Skeletal muscle satellite cell (primary cell): ENCODE measurements around the gene TCOF1.

Experiments
- H3K27me3 ChIP-seq: 2 replicates; pipeline ENCODE4 v1.7.0; 2013; ENCODE audit warnings: low read length; ENCODE audit not compliant: control insufficient read depth, insufficient read depth
- H3K36me3 ChIP-seq: 2 replicates; pipeline ENCODE4 v1.7.0; 2013; ENCODE audit warnings: mild to moderate bottlenecking, control low read depth, low read length; ENCODE audit not compliant: insufficient read depth
- H3K4me1 ChIP-seq: 2 replicates; pipeline ENCODE4 v1.7.0; 2013; ENCODE audit warnings: low read length; ENCODE audit not compliant: control insufficient read depth, insufficient read depth
- H3K4me2 ChIP-seq: 2 replicates; pipeline ENCODE4 v1.7.0; 2013; ENCODE audit warnings: mild to moderate bottlenecking, low read length
- H3K4me3 ChIP-seq: 2 replicates; pipeline ENCODE4 v1.7.0; 2013; ENCODE audit warnings: low read length
- H3K9ac ChIP-seq: 2 replicates; pipeline ENCODE4 v1.7.0; 2013; ENCODE audit warnings: mild to moderate bottlenecking, low read depth, low read length, moderate library complexity
- H3K9me3 ChIP-seq: replicated peaks from 2 replicates; pipeline ENCODE4 v1.7.0; 2013; ENCODE audit warnings: mild to moderate bottlenecking, control low read depth, low read length

TCOF1 gene

DNA sequence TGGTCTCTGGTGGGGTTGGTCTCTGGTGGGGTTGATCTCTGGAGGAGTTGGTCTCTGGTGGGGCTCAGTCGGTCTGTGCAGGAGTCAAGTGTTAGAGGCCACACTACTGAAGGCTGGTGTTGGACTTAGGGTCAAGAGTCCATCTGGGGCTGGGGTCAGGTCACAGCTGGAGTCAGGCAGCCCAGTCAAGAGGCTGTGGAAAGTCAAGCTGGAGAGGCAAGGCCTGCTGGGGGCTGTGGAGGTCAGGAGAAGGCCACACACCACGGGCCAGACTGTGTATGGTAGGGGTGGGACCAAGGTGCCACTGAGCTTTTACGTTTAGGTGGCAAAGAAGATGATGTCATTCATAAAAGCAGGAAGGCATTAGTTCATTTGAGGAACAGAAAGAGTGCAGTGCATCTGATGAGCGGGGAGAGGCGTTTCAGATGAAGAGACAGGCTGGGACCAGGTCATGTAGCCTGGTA is 71.9 kb downstream of the TCOF1 start:
- H3K36me3 ChIP-seq = no peaks in the 10 kb centered on the region
- no peak overlapping the region for H3K4me2 ChIP-seq
- no peaks in the 10 kb centered on the region for H3K9me3 ChIP-seq
- H3K9ac ChIP-seq = no peak overlapping the region
- peaks cover 9% of the 10 kb centered on the region for H3K4me1 ChIP-seq
- no peak overlapping the region for H3K4me3 ChIP-seq
- H3K27me3 ChIP-seq = no peaks in the 10 kb centered on the region

DNA sequence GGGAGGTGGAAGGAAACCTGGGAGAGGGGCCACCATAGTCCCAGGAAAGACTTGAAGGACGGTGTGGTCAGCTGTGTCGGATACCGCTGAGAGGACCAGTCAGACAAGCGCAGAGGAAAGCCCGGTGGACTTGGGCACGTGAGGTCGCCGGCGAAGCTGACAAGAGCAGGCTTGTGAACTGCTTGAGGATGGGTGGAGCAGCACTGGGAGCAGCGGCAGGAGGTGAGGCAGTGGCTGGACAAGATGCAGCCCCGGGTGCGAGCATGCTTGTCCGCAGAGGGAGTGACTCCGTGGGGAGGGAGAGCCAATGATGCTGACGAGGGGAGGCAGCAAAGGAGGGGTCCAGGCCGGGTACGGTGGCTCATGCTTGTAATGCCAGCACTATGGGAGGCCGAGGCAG is 73.6 kb downstream of the TCOF1 start:
- no peaks in the 10 kb centered on the region for H3K36me3 ChIP-seq
- H3K27me3 ChIP-seq = no peaks in the 10 kb centered on the region
- H3K4me3 ChIP-seq = no peak overlapping the region
- peaks cover 9% of the 10 kb centered on the region for H3K4me1 ChIP-seq
- H3K4me2 ChIP-seq = no peak overlapping the region
- H3K9me3 ChIP-seq = no peaks in the 10 kb centered on the region
- H3K9ac ChIP-seq = no peak overlapping the region

DNA sequence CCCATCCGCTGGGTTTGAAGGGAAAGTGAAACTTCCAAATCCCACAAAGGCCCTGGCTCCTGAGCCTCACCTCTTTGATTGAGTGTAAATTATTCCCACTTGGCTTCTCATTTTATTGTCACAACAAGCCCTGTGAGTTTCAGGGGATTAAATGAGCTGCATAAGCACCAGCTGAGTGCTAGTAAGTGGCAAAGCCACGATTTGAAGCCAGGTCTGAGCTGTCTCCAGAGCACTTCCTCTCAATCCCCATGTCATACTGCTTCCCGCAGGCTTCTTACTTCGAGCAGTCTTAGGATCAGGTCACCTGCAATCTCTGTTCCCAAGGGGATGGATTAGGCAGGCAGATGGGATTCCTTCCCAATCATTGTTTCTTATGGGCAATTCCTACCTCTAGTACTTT is 74.1 kb downstream of the TCOF1 start:
- H3K9ac ChIP-seq = no peak overlapping the region
- H3K4me3 ChIP-seq = no peak overlapping the region
- no peaks in the 10 kb centered on the region for H3K27me3 ChIP-seq
- no peaks in the 10 kb centered on the region for H3K36me3 ChIP-seq
- no peak overlapping the region for H3K4me2 ChIP-seq
- no peaks in the 10 kb centered on the region for H3K9me3 ChIP-seq
- H3K4me1 ChIP-seq = peaks cover 12% of the 10 kb centered on the region

DNA sequence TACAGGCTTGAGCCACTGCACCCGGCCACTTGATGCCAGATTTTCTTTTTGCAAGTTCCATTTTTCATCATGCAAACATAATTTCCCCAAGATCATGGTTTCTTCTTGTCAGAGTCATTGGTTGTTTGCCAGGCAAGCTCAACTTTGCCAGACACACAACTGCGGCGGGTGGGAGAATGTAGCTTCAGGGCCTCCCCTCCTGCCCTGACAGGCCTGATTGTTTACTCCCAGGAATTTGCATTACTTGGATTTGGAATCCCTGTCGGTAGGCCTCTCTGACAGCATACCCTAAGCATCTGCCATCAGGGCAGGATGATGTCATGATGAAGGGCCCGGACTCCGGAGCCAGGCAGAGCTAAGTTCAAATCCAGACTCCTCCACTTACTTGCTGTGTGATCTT is 77.0 kb downstream of the TCOF1 start:
- H3K4me3 ChIP-seq = no peak overlapping the region
- H3K27me3 ChIP-seq = no peaks in the 10 kb centered on the region
- no peak overlapping the region for H3K4me2 ChIP-seq
- H3K9me3 ChIP-seq = no peaks in the 10 kb centered on the region
- H3K36me3 ChIP-seq = no peaks in the 10 kb centered on the region
- H3K4me1 ChIP-seq = peaks cover 3% of the 10 kb centered on the region
- no peak overlapping the region for H3K9ac ChIP-seq

DNA sequence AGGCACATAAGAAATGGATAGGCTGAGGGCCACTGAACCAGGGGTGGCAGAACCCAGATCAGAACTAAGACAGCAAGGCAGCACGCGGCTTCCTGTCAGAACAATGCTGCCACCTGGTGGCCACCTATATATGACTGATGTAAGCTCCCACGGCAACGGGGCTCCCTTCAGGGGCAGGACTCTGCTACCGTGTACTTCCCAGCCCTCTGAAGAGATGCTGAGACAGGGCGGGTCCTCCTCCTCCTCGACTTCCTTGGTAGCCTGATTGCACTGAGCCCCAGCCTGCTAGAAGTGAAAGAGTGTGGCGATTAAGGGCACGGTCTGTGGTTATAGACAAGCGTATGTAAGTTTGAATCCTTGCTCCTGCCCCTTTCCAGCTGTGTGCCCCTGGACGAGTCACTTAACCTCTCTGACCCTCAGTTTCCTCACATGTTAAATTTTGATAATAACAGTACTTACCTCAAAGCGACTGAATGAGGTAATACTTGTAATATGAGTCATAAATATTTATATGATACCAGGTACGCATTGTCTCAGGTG is 78.7 kb downstream of the TCOF1 start:
- Histone ChIP-seq H3K36me3 (no peaks in the 10 kb centered on the region), H3K4me3 (no peak overlapping the region), H3K4me1 (peaks cover 3% of the 10 kb centered on the region), H3K4me2 (peak overlapping the region; percentile 43), H3K9ac (no peak overlapping the region), H3K9me3 (no peaks in the 10 kb centered on the region), H3K27me3 (no peaks in the 10 kb centered on the region)

DNA sequence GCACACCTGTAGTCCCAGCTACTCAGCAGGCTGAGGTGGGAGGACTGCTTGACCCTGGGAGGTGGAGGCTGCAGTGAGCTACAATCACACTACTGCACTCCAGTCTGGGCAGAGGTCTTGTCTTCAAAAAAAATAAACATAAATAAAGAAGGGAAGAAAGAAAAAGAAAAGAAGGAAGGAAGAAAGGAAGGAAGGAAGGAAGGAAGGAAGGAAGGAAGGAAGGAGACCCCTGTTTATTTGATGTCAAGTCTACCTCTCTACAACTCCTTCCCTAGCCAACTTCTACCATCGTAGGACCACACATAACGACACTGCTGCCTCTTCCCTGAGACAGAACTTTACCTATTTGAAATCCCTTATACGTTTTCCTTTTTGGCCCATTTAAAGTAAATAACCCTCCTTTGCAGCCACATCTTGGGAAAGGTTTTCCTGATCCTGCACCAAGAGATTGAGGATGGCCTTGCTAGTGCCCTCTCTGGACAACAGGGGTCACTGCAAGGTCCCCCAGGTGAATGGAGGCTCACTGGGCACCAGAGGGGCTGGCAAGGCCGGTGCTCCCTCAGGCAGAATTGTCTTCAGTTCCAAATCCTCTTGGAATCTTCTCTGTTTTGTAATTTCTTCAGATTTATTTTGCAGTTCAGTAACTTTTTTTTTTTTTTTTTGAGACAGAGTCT is 81.5 kb downstream of the TCOF1 start:
- no peak overlapping the region for H3K4me3 ChIP-seq
- no peaks in the 10 kb centered on the region for H3K27me3 ChIP-seq
- H3K4me2 ChIP-seq = no peak overlapping the region
- H3K9ac ChIP-seq = no peak overlapping the region
- peaks cover 9% of the 10 kb centered on the region for H3K36me3 ChIP-seq
- peaks cover 3% of the 10 kb centered on the region for H3K4me1 ChIP-seq
- no peaks in the 10 kb centered on the region for H3K9me3 ChIP-seq

DNA sequence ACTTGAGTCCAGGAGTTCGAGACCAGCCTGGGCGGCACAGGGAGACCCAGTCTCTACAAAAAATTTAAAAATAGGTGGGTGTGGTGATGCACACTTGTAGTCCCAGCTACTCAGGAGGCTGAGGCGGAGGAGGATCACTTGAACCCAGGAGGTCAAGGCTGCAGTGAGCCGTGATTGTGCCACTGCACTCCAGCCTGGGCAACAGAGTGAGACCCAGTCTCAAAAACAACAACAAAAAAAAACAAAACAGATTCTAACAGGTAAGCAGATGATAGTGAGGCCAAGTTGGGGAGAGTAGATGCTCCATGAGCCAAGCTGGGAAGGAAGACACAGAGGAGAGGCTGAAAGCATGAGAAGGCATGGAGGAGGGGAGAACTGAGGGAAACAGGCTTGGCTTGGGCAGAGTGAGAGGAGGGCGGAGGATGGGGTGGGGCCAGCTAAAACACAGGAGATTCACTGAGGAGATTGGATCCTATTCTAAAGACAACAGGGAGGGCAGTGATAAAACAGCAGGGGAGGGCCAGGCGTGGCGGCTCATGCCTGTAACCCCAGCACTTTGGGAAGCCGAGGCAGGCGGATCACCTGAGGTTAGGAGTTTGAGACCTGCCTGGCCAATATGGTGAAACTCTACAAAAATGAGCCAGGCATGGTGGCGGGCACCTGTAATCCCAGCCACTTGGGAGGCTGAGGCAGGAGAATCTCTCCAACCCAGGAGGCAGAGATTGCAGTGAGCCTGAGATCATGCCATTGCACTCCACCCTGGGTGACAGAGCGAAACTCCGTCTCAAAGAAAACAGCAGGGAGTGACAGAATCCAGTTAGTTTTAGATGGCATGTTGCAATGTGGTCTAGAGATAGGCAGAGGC is 83.7 kb downstream of the TCOF1 start:
- Histone ChIP-seq H3K4me1 (peaks cover 6% of the 10 kb centered on the region), H3K9ac (no peak overlapping the region), H3K36me3 (peaks cover 31% of the 10 kb centered on the region), H3K4me2 (no peak overlapping the region), H3K4me3 (no peak overlapping the region), H3K9me3 (no peaks in the 10 kb centered on the region), H3K27me3 (no peaks in the 10 kb centered on the region)

DNA sequence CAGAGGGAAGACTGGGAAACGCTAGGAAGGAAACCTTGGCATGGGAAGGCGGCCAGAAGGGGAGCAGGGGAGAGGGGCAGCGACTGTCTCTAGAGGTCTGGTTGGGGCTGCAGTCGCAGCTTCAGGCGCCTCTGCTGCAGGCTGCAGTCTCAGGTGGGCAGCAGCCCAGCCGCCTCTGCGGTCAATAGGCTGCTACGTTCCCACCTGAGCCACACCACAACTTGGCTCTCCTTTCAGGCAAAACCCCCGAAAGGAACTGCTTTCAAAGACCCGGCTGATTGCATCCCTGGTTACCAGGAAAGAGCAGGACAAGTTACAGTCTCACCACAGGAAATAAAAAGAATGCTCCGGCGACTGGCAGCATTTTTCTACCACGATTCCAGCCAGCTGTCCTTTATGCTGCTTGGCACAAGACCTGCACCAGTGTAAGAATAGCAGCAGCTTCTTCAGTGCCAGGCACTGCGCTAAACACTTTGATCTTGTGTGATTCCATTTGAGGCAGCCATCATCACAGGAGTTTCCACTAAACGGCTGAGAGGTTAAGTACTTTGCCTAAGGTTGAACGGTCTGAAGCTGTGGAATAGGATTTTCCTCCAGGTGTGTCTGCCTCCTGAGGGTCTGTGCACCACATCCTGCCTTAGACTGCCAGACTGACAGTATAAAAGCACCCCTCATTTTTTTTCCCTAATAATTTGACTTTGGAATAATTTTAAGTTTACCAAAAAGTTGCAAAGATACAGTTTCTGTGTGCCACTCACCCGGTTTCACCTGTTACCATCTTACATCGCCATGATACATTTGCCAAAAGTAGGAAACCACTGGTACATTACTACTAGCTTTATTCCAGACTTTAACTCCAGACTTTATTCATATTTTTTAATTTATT is 84.6 kb downstream of the TCOF1 start:
- Histone ChIP-seq H3K9me3 (no peaks in the 10 kb centered on the region), H3K4me1 (peaks cover 9% of the 10 kb centered on the region), H3K4me2 (no peak overlapping the region), H3K36me3 (peaks cover 40% of the 10 kb centered on the region), H3K4me3 (no peak overlapping the region), H3K27me3 (no peaks in the 10 kb centered on the region), H3K9ac (no peak overlapping the region)

DNA sequence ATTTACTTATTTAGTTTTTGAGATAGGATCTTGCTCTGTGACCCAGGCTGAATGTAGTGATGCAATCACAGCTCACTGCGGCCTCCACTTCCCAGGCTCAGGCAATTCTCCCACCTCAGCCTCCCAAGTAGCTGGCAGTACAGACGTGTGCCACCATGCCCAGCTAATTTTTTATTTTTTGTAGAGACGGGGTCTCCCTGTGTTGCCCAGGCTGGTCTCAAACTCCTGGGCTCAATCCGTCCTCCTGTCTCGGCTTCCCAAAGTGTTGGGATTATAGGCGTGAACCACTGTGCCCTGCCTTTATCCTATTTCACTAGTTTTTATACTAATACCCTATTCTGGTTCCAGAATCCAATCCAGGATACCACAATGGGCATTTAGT is 85.2 kb downstream of the TCOF1 start:
- H3K9me3 ChIP-seq = no peaks in the 10 kb centered on the region
- no peak overlapping the region for H3K9ac ChIP-seq
- no peak overlapping the region for H3K4me3 ChIP-seq
- no peak overlapping the region for H3K4me2 ChIP-seq
- no peaks in the 10 kb centered on the region for H3K27me3 ChIP-seq
- H3K36me3 ChIP-seq = peaks cover 46% of the 10 kb centered on the region
- H3K4me1 ChIP-seq = peaks cover 15% of the 10 kb centered on the region

DNA sequence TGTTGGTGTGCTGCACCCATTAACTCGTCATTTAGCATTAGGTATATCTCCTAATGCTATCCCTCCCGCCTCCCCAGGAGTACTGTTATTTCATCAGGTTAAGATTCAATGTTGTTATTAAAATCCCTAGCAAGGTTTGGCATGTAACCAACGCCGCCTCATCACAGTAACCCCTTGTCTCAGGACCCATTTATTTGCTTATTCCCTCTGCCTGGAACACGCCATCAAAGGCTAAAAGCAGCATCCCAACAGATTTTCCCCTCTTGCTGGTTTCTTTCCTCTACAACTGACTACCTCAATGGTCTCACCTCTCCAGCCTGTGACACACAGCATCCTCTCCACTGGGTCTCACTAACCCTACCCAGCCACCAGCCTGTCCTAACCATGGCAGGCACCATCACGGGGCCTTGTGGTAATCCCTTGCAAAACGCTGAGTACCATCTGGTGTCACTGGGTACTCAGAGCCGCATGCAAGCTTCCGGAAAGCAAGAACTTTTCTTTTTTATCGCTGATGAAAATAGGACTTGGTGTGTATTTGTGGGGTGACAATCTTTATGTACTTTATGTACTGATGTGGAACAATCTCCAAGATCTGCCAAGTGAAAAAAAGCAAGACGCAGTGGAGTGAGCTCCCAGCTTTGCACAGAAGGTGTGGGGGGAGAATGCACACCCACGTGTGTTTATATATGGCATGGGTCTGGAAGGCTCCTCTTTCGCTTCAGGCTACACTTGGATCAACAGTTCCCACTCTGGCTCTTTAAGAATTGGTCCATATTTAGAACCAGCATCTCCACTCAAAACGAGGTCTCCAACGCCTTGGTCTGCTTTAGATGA is 86.0 kb downstream of the TCOF1 start:
- Histone ChIP-seq H3K4me2 (no peak overlapping the region), H3K9me3 (no peaks in the 10 kb centered on the region), H3K9ac (no peak overlapping the region), H3K4me1 (peaks cover 21% of the 10 kb centered on the region), H3K27me3 (no peaks in the 10 kb centered on the region), H3K36me3 (peaks cover 54% of the 10 kb centered on the region), H3K4me3 (no peak overlapping the region)
